ENCODE data around the gene PRRT1B.

- no peak for TF ChIP-seq CTCF (conservative IDR thresholded peaks at IDR 0.05 in 1 of 2, IDR thresholded peaks at IDR 0.05 in 1 of 2; ENCODE audit: low read depth in 1 of 2, low read length in 2 of 2)
- no peak for TF ChIP-seq EZH2 (IDR thresholded peaks at IDR 0.05; ENCODE audit: low read length, missing control alignments)
Observed at GRCh38 chr9:131529597-131530545, 15.5 kb upstream of the PRRT1B start.

Measured in fibroblast of lung (primary cell).